ENCODE measurements around the gene VPS9D1.

DNA sequence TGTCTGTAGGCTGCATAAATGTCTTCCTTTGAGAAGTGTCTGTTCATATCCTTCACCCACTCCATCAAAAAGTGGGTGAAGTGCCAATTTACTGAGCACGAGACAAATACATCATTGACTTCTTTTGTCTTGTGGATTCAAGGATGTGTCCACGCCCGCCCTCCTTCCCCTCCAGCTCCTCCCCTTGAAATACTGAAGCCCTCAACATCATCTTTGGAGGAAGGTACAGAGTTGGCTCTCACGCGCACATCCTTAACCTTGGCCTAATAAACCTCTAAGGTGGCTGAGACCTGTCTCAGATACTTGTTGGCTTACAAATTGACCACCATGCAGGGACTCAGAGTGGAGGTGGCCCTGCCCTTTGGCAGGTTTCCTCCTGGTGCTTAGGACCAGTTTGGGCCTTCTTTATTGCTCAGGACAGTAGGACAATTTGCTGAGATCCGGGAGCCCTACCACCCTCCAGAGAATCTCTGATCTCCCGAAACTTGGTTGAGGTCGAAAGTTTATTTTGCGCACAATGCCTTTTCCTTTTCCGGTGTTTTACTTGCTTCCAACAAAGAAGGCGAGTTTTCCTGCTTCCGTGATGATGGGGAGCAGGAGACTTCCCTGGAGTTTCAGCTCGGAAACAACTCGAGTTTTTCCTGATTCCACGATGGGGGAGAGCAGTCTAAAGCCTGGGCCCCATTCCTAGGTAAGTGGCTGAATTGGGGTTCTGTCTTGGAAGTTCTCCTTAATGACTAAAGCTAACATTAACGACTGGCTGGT is 48.3 kb downstream of the VPS9D1 start:
- TF ChIP-seq POLR2AphosphoS5 (IDR thresholded peaks at IDR 0.05; ENCODE audit: low read depth, low read length), result no peak
- no peak for TF ChIP-seq TAF1 (IDR thresholded peaks at IDR 0.05; ENCODE audit: low read depth, low read length)
- no peak for TF ChIP-seq POLR2A (IDR thresholded peaks at IDR 0.05; ENCODE audit: low read depth, low read length)
- no peak for TF ChIP-seq POU2F2 (IDR thresholded peaks at IDR 0.05; ENCODE audit: low read depth, low read length)
- no peak for TF ChIP-seq SPI1 (IDR thresholded peaks at IDR 0.05; ENCODE audit: low read depth, low read length)

Measured in GM12891 (cell line).